Erythroblast (primary cell): ENCODE measurements around the gene FBXW12.

ENCODE experiments used
- GATA1 ChIP-seq: IDR thresholded peaks from 2 replicates; pipeline ENCODE4 v1.6.1; 2011; ENCODE audit warnings: low read depth, mild to moderate bottlenecking, control low read depth, low read length, moderate library complexity
- POLR2A ChIP-seq: IDR thresholded peaks from 2 replicates; pipeline ENCODE4 v1.6.1; 2011; ENCODE audit warnings: mild to moderate bottlenecking, low read length

- TF ChIP-seq POLR2A (no peak), GATA1 (no peak)
These were observed 39.8 kb downstream of the FBXW12 start for GRCh38 chr3:48411606-48412374.
